DOHH2 (cell line): Measurements from ENCODE around the gene ME3.

Source experiments
- H3F3A ChIP-seq: fragments of 200-600 bp; sonication (generic), shearing (Covaris generic); 2 replicates; pipeline ENCODE4 v1.6.0; 2016; ENCODE audit warnings: antibody characterized with exemption, mild to moderate bottlenecking; ENCODE audit not compliant: control insufficient read depth, insufficient read depth
- H3K27ac ChIP-seq: fragments of 200-600 bp; sonication (generic); 2 replicates; pipeline ENCODE4 v1.5.1; 2014; ENCODE audit warnings: low read depth, mild to moderate bottlenecking, low read length, moderate library complexity
- H3K27me3 ChIP-seq: fragments of 200-600 bp; sonication (generic); 2 replicates; pipeline ENCODE4 v1.6.1; 2014; ENCODE audit warnings: mild to moderate bottlenecking, low read length, mixed read lengths; ENCODE audit not compliant: control insufficient read depth
- H3K36me3 ChIP-seq: fragments of 200-600 bp; sonication (generic); 2 replicates; pipeline ENCODE4 v1.6.1; 2014; ENCODE audit warnings: mild to moderate bottlenecking, low read length, moderate library complexity, mixed read lengths; ENCODE audit not compliant: control insufficient read depth
- H3K4me1 ChIP-seq: fragments of 200-600 bp; sonication (generic); 2 replicates; pipeline ENCODE4 v1.6.1; 2014; ENCODE audit warnings: mild to moderate bottlenecking, low read length, mixed read lengths; ENCODE audit not compliant: control insufficient read depth
- H3K4me2 ChIP-seq: fragments of 200-600 bp; sonication (generic); 2 replicates; pipeline ENCODE4 v1.6.0; 2014; ENCODE audit warnings: mild to moderate bottlenecking, low read length, moderate library complexity
- H3K4me3 ChIP-seq: fragments of 200-600 bp; sonication (generic); 2 replicates; pipeline ENCODE4 v1.5.1; 2014; ENCODE audit warnings: mild to moderate bottlenecking, low read length, mixed read lengths
- H3K79me2 ChIP-seq: fragments of 200-600 bp; sonication (generic); 2 replicates; pipeline ENCODE4 v1.6.1; 2014; ENCODE audit warnings: mild to moderate bottlenecking, low read length, mixed read lengths; ENCODE audit not compliant: control insufficient read depth
- H3K9me2 ChIP-seq: fragments of 200-600 bp; sonication (generic); replicated peaks from 2 replicates; pipeline ENCODE4 v1.6.1; 2014; ENCODE audit warnings: mild to moderate bottlenecking, low read length, mixed read lengths; ENCODE audit not compliant: control insufficient read depth
- H3K9me3 ChIP-seq: fragments of 200-600 bp; sonication (generic); 2 replicates; pipeline ENCODE4 v1.6.1; 2014; ENCODE audit warnings: antibody characterized with exemption, low read length, mixed read lengths; ENCODE audit not compliant: control insufficient read depth, insufficient read depth
- H4K20me1 ChIP-seq: fragments of 200-600 bp; sonication (generic); 2 replicates; pipeline ENCODE4 v1.6.0; 2014; ENCODE audit warnings: low read depth, mild to moderate bottlenecking, antibody characterized with exemption, low read length, moderate library complexity; ENCODE audit not compliant: control insufficient read depth, insufficient read depth
- CTCF ChIP-seq: fragments of 200-600 bp; sonication (generic); IDR thresholded peaks from one replicate; pipeline ENCODE4 v1.5.1; 2014; ENCODE audit warnings: antibody characterized with exemption, mild to moderate bottlenecking, low read depth, low read length; ENCODE audit not compliant: poor library complexity, severe bottlenecking
- EZH2phosphoT487 ChIP-seq: fragments of 200-600 bp; sonication (generic); IDR thresholded peaks from 2 replicates; pipeline ENCODE4 v1.6.1; 2017; ENCODE audit warnings: borderline replicate concordance, mild to moderate bottlenecking, antibody characterized with exemption, low read length, moderate library complexity, mixed read lengths

The ME3 gene

GRCh38 chr11:86443415-86443814 lies 229.0 kb downstream of the ME3 start:
- no peaks in the 10 kb centered on the region for H3K9me3 ChIP-seq
- H3K4me3 ChIP-seq, result no peak overlapping the region
- no peaks in the 10 kb centered on the region for H4K20me1 ChIP-seq
- no peak for TF ChIP-seq CTCF
- H3F3A ChIP-seq, result no peaks in the 10 kb centered on the region
- no peaks in the 10 kb centered on the region for H3K79me2 ChIP-seq
- 0 out of 2 replicates have a peak, but pooled peaks cover 3% of the 10 kb centered on the region for H3K27me3 ChIP-seq
- H3K4me1 ChIP-seq, result no peaks in the 10 kb centered on the region
- H3K36me3 ChIP-seq, result no peaks in the 10 kb centered on the region
- H3K27ac ChIP-seq, result no peak overlapping the region
- H3K4me2 ChIP-seq, result no peak overlapping the region
- H3K9me2 ChIP-seq, result no peaks in the 10 kb centered on the region

GRCh38 chr11:86442827-86443226 lies 229.6 kb downstream of the ME3 start:
- Histone ChIP-seq H3K27me3 (0 out of 2 replicates have a peak, but pooled peaks cover 3% of the 10 kb centered on the region), H3K36me3 (no peaks in the 10 kb centered on the region), H3K27ac (no peak overlapping the region), H3K9me3 (no peaks in the 10 kb centered on the region), H4K20me1 (no peaks in the 10 kb centered on the region), H3K9me2 (no peaks in the 10 kb centered on the region), H3F3A (no peaks in the 10 kb centered on the region), H3K4me1 (no peaks in the 10 kb centered on the region), H3K4me3 (no peak overlapping the region), H3K79me2 (no peaks in the 10 kb centered on the region), H3K4me2 (no peak overlapping the region)
- TF ChIP-seq EZH2phosphoT487 (no peak), CTCF (no peak)

- no peaks in the 10 kb centered on the region for H3K4me1 ChIP-seq
- H3K36me3 ChIP-seq, result no peaks in the 10 kb centered on the region
- no peak overlapping the region for H3K4me3 ChIP-seq
- no peak overlapping the region for H3K27ac ChIP-seq
- no peaks in the 10 kb centered on the region for H3K9me3 ChIP-seq
- no peaks in the 10 kb centered on the region for H3K79me2 ChIP-seq
- no peaks in the 10 kb centered on the region for H3F3A ChIP-seq
- no peak for TF ChIP-seq EZH2phosphoT487
- no peak for TF ChIP-seq CTCF
- H4K20me1 ChIP-seq, result no peaks in the 10 kb centered on the region
- H3K9me2 ChIP-seq, result no peaks in the 10 kb centered on the region
- H3K4me2 ChIP-seq, result no peak overlapping the region
- 0 out of 2 replicates have a peak, but pooled peaks cover 3% of the 10 kb centered on the region for H3K27me3 ChIP-seq
Measured at GRCh38 chr11:86442420-86442819, 230.0 kb downstream of the ME3 start.

GRCh38 chr11:86440843-86441242 lies 231.6 kb downstream of the ME3 start:
- no peaks in the 10 kb centered on the region for H3K9me2 ChIP-seq
- no peak overlapping the region for H3K4me3 ChIP-seq
- no peaks in the 10 kb centered on the region for H3K79me2 ChIP-seq
- H3K27ac ChIP-seq, result no peak overlapping the region
- no peaks in the 10 kb centered on the region for H3K36me3 ChIP-seq
- no peaks in the 10 kb centered on the region for H3K9me3 ChIP-seq
- no peaks in the 10 kb centered on the region for H3K4me1 ChIP-seq
- no peaks in the 10 kb centered on the region for H3F3A ChIP-seq
- H3K4me2 ChIP-seq, result no peak overlapping the region
- H3K27me3 ChIP-seq, result 0 out of 2 replicates have a peak, but pooled peaks cover 3% of the 10 kb centered on the region
- TF ChIP-seq EZH2phosphoT487 (no peak), CTCF (no peak)
- no peaks in the 10 kb centered on the region for H4K20me1 ChIP-seq
